GM21526 (cell line): Measurements from ENCODE around the gene LRP1B.

ENCODE experiments used
- ATAC-seq: cut with Tn5 transposase; IDR thresholded peaks from one replicate; pipeline ENCODE4 v1.9.1; 2021; ENCODE audit warnings: moderate library complexity; ENCODE audit not compliant: unreplicated experiment, low FRiP score

Gene LRP1B

GRCh38 chr2:140269000-140269399, 1861.8 kb downstream of the LRP1B start:
- ATAC-seq = no peak

GRCh38 chr2:140262908-140263307, 1867.9 kb downstream of the LRP1B start:
- no peak for ATAC-seq

- no peak for ATAC-seq
Observed at GRCh38 chr2:140257692-140258300, 1873.0 kb downstream of the LRP1B start.

DNA sequence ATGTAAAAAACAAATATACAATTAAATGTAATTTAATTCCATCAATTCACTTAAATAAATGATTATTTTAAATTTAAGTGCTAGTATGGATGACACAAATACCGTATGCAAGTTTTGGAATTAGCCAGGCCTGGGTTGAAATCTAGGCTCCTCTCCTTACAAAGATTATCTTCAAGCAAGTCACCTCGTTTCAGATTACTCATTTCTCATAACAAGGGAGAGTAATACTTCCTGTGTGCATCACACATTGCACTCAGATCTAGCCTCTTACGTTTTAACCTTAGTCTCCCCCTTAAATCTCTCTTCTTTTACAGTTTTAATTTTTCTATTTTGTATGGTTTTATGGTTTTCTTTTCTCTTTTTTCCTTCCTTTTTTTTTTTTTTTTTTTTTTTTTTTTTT, 1874.7 kb downstream of the LRP1B start:
- no peak for ATAC-seq

DNA sequence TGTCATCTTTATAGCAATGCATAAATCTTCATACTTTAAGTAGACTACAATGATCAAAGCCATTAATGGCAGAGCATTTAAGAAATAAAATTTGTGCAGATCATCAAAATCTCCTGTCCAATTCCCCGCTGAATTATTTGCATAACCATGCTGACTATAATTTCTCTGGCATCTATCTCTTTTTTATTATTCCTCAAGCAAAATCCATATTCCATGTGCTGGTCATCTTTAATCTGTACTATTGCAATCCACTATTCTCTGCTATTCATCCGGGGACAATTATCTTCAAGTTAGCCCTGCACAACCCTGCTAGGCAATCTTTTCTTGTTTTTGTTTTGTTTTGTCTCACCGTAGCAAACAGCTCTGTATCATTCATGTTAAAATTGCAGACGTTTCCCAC, 1881.0 kb downstream of the LRP1B start:
- no peak for ATAC-seq

DNA sequence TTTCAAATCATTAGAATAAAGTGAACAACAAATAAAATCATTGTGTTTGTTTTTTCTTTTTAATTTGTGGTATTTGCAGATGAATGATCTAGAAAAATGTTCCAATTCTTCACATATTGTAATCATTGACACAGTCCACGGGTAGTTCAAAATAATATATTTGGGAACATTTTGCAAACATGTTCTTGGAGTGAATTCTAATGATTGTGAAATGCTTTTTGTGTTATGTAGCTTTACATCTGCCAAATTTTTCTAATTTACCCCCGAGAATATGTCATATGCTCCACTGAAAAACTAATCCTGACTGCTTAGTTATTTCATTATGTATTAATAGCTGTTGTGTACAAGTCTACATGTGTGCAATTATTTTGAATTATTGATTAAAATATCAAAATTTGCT, 1882.2 kb downstream of the LRP1B start:
- ATAC-seq = no peak

DNA sequence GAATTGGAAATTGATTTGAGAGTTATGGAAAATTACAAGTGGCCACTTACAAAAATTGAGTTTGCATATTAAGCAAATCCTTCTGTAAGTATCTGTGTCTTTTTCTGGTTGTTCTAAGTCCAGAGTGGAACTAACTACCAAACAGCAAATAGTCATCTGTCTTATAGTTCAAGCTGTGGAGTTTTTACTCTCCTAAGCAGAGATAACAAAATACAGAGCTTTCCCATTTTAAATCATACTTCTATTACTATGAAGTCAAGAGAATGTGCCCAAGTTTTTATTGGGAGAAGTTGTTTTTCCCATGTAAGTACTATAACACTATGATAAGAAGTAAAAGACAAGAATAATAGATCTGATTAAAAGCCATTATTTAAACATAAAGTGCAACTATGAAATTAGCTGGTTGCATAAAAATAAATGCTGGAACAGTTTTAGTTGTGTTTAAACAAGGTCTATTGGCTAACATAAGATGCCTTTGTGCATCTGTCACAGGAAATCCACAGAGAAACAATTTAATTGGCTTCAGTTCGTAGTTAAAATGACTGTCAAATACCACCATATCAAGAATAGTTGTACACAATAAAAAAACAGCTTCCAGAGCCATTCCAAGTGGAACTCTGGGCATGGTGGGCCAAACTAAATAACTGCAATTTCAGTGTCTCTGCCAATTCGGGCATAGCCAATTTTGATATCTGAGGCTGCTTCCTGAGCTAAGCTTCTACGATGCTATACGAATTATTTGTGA, 1883.2 kb downstream of the LRP1B start:
- no peak for ATAC-seq

- ATAC-seq = no peak
Observed at GRCh38 chr2:140246957-140247356, 1883.9 kb downstream of the LRP1B start.

DNA sequence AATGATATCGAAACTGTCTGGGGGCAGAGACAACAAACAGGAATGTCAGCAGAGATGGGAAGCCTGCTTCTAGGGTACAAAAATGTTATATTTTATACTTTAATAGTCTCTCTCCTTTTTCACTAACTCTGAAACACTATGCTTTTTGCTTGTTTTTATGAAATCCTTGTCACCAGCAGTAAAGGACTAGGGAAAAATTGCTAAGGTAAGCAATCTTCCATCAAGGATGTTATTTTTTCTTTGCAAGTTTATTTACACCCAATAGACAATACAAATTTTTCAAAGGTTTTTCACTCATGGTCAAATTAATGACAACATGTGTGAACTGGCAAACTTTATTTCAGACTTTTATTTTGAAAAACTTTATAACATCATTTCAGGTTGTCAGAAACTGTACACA, 1884.8 kb downstream of the LRP1B start:
- no peak for ATAC-seq

- no peak for ATAC-seq
Observed at GRCh38 chr2:140242889-140243288, 1887.9 kb downstream of the LRP1B start.

DNA sequence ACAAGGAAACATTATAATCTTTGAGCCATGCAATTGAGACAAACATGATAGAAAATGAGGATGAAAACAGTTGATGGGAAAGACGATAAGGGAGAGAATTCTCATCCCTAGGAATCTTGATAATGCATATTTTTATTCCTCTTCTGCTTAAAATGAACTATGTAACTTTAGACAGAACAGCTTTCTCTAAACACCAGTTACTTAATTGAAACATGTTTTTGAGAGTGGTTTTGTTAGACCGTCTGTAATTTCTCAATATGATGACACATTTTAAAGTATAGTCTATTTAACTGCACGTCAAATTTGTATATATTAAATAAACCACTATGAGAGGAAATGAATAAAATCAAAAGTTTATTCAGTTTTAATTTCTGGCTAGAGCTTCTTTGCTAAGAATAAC, 1896.7 kb downstream of the LRP1B start:
- ATAC-seq = no peak

DNA sequence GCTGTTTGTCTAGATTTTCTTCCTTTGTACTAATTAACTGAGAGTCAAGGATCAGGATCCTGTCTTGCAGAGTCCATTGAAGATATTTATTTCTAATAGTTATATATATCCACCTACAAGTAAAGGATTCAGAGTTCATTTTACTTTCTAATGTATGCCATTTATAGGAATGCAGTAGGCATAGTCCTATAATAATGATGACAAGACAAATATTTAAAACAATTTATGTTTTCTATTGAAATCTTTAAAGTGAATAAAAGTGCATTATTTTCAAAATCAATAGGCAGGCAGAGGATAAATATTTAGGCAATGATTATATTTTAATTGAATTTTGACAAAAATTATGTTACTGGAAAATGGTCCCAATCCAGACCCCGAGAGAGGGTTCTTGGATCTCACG, 1919.9 kb downstream of the LRP1B start:
- ATAC-seq = no peak

DNA sequence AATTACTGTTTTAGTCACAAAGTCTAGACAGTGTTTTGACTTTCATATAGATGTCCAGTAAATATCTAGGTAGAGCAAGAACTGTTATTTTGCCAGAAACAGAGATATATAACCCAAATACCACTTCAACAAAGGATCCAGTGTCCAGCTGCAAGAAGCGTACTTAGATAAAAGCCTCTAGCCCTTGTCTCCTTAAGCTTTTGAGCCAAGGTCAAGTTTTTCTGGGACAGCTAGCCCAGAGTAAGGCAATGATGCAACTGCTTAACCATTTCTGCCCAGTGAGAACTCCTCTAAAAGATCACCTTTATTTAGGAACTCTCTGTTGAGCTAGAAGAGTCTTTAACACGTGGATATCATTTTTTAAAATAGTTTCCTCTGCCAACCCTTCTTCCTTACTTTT, 1925.7 kb downstream of the LRP1B start:
- ATAC-seq = no peak

GRCh38 chr2:140203347-140203746, 1927.5 kb downstream of the LRP1B start:
- ATAC-seq = no peak

DNA sequence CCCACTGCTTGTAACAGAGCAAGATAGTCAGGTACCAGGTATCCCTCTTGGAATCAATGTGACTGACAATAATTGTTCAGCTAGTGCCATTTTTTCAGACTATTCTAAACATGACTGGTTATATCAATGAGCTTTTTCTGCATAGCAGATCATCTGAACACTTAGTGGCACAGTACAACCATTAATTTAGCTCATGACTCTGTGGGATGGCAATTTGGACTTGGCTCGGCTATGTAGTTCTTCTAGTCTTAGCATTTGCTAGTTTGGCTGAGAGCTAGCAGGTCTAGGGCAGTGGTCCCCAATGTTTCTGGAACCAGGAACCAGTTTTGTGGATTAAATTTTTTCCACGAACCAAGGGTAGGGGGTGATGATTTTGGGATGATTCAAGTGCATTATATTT, 1929.2 kb downstream of the LRP1B start:
- ATAC-seq = no peak

- no peak for ATAC-seq
Observed at GRCh38 chr2:140200764-140201163, 1930.1 kb downstream of the LRP1B start.

GRCh38 chr2:140200307-140200706, 1930.5 kb downstream of the LRP1B start:
- ATAC-seq = no peak

GRCh38 chr2:140199312-140199711, 1931.5 kb downstream of the LRP1B start:
- no peak for ATAC-seq

- ATAC-seq = no peak
Observed at GRCh38 chr2:140187086-140187485, 1943.7 kb downstream of the LRP1B start.

GRCh38 chr2:140186313-140186712, 1944.5 kb downstream of the LRP1B start:
- ATAC-seq = no peak

DNA sequence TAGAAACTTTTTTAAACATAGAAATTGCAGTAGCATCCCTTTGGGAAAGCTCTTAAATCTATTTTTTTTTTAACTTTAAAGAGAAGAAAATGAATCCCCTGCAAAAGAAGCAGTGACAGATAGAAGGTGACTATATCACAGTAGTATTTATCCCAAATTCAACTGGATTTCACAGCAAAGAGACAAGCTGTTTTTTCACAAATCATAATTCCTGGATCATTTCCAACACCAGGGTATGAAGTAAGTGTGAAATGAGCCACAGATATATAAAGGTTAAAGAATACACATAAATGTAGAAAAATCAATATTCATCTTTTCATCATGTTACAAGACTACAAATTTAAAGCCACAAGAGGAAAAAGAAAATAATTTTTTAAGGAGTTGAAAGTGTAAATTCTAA, 1945.7 kb downstream of the LRP1B start:
- ATAC-seq = no peak

- no peak for ATAC-seq
Observed at GRCh38 chr2:140183056-140183765, 1947.6 kb downstream of the LRP1B start.
